ENCODE data around the gene HKDC1.
"Not testable (repeated sequence)": the region's sequence is repeated elsewhere in the genome, so short reads cannot be mapped to it uniquely, and the experiment has no call there.

Gene HKDC1

DNA sequence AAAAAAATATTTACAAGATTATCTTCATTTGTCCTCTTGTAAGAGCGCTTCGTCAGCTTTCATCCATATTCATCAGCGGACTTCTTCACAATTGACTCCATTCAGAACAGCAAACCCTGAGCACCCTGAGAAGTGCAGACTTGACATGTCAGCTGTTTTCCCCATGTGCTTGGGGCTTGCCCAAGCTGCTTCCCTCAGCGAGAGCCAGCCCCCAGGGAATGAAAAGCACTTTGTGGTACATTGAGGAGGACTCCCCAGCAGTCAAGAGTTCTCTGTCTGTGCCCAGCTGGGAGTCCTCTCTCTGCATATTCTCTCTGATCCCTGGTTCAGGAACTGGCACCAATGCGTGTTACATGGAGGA lies 22.7 kb downstream of the HKDC1 start:
- no peak for DNase-seq

- no peak for DNase-seq
Observed at GRCh38 chr10:69243817-69244216, 23.7 kb downstream of the HKDC1 start.

DNA sequence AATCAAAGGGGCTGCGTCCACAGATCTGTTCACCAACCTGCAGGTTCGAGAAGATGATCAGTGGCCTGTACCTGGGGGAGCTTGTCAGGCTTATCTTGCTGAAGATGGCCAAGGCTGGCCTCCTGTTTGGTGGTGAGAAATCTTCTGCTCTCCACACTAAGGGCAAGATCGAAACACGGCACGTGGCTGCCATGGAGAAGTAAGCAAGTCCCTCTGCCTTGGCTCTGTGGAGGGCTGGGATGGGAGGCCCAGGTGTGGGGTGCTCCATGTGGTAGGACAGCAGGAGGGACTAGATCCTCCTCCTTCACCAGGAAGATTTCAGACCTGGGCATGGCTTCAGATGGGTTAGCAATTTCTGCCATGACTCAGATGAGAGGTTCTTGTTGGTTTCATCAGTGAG lies 25.9 kb downstream of the HKDC1 start:
- no peak for DNase-seq

- DNase-seq: no peak
Observed at GRCh38 chr10:69246581-69247312, 26.6 kb downstream of the HKDC1 start.

DNA sequence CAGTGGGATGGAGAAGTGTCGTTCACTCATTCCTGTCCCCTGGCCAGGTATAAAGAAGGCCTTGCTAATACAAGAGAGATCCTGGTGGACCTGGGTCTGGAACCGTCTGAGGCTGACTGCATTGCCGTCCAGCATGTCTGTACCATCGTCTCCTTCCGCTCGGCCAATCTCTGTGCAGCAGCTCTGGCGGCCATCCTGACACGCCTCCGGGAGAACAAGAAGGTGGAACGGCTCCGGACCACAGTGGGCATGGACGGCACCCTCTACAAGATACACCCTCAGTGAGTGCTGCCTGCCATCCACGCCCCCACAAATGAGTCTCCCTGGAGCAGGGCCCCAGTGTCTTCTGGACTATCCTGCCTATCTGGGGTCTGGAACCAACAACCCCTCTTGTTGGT lies 27.2 kb downstream of the HKDC1 start:
- DNase-seq: no peak

- no peak for DNase-seq
Observed at GRCh38 chr10:69248117-69248730, 28.1 kb downstream of the HKDC1 start.

- DNase-seq: no peak
Observed at GRCh38 chr10:69250041-69250440, 29.9 kb downstream of the HKDC1 start.

DNA sequence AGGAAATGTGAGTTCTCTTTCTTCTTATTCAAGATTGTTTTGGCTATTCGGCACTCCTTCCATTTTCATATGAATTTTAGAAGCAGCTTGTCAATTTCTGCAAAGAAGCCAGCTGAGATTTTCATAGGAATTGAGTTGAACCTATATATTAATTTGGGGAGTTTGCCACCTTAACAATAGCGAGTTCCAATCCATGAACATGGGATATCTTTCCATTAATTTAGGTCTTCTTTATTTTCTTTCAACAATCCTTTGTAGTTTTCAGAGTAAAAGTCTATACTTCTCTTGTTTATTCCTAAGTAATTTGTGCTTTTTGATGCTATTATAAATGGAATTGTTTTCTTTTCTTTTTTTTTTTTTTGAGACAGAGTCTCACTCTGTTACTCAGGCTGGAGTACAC lies 31.3 kb downstream of the HKDC1 start:
- not testable (repeated sequence) for DNase-seq

DNA sequence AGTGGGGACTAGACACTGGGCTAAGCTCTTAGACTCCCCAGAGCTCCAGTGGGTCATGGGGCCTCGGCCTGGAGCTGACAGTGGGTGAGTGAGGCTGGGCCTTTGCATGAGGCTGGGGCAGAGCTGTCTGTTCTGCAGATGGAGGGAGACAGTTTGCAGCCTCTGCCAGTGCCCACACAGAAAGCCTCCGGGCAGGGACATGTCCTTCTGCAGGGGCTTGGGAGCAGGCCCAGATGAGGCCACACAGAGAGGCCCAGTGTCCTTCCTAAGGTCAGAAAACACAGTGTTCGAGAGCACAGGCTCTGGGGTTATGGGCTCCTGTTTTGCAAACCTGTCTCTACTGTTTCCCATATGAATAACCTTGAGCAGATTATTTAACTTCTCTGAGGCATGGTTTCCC lies 33.0 kb downstream of the HKDC1 start:
- no peak for DNase-seq

GRCh38 chr10:69254877-69255276 lies 34.7 kb downstream of the HKDC1 start:
- DNase-seq: no peak

GRCh38 chr10:69259547-69260243 lies 39.6 kb downstream of the HKDC1 start:
- DNase-seq: no peak

DNA sequence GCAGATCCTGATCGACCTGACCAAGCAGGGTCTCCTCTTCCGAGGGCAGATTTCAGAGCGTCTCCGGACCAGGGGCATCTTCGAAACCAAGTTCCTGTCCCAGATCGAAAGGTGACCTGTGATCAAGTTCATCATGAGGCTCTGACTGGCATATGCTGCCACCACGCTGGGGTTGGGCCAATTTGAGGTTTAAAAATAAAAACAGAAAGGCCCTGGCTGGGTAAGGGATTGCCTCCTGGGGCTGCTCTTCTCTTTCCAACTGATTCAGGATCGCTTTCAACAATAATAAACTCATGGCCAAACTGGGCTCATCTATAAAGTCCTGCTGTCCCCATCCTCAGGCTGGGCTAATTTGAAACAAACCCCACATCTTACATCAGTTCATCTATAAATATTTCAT lies 41.1 kb downstream of the HKDC1 start:
- DNase-seq: no peak

- no peak for DNase-seq
Observed at GRCh38 chr10:69262292-69262751, 42.2 kb downstream of the HKDC1 start.

DNA sequence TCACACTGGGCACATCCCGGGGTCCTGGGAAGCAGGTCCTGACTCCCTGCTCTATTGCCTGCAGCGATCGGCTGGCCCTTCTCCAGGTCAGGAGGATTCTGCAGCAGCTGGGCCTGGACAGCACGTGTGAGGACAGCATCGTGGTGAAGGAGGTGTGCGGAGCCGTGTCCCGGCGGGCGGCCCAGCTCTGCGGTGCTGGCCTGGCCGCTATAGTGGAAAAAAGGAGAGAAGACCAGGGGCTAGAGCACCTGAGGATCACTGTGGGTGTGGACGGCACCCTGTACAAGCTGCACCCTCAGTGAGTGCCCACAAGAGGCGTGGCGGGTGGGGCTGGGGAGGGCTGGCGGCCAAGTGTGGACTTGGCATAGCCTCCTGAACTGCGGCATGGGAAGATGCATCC lies 45.4 kb downstream of the HKDC1 start:
- DNase-seq: no peak

DNA sequence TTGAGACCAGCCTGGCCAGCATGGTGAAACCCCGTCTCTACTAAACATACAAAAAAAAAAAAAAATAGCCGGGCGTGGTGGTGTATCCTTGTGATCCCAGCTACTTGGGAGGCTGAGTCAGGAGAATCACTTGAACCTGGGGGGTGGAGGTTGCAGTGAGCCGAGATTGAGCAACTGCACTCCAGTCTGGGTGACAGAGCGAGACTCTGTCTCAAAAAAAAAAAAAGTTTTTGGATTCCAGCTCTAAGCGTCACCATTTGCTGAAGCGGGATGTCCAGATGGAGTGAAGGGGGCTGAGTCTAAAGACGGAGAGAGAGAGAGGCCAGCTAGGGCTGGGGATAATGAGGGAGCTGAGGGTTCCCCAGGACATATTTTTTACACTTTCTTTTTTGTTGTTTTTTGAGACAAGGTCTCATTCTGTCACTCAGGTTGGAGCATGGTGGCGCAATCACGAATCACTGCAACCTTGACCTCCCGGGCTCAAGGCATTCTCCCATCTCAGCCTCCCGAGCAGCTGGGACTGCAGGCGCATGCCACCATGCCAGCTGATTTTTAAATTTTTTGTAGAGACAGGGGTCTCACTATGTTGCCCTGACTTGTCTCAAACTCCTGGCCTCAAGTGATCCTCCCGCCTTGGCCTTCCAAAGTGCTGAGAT lies 48.8 kb downstream of the HKDC1 start:
- DNase-seq: no peak

DNA sequence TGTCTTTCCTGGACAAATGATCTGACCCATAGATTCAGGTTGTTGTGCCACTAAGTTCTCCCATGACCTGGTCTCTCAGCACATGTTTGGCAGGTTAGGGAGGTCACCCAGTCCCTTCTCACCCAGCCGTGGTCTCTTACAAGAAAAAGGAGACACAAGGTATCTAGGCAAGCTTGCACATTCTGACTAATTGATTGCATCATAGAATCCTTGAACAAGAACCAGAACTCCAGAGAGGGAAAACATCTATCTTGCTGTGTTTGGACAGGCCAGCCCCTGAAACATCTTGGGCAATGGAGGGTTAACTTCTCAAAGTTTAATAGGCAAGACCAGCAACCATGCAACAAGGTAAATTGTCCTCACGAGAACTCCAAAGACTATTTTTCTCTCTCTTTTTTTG lies 49.6 kb downstream of the HKDC1 start:
- DNase-seq: no peak

DNA sequence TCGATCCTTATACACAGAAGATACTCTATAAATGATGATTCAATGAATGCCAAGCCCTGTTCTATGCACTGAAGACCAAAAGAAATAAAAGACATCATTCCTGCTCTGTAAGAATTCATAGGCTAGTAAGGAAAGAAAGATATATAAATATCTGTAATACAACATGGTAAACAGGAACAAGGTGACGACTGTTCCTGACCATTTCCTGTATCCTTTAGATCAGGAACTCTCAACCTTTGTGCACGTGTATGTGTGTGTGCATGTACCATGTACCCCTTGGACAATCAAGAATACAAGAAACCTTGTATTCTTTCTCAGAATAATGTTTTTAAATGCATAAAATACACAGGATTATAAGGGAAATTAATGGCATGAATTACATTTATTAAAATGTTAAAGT lies 50.9 kb downstream of the HKDC1 start:
- DNase-seq: no peak

GRCh38 chr10:69272624-69273023 lies 52.5 kb downstream of the HKDC1 start:
- no peak for DNase-seq

DNA sequence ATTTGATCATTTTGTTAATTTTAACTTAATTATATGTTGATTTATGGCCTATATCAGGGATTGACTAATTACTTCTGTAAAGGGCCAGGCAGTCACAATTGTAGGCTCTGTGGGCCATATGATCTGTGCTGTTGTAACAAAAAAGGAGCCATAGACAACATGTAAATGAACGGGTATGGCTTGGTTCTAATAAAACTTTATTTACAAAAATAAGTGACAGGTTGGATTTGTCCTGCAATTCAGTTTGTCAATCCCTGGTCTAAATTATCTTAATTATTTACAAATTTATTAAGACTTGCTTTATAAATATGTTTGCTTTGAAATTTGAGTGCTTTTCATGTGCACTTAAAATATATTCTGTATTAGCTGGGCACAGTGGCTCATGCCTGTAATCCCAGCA lies 55.3 kb downstream of the HKDC1 start:
- no peak for DNase-seq

DNA sequence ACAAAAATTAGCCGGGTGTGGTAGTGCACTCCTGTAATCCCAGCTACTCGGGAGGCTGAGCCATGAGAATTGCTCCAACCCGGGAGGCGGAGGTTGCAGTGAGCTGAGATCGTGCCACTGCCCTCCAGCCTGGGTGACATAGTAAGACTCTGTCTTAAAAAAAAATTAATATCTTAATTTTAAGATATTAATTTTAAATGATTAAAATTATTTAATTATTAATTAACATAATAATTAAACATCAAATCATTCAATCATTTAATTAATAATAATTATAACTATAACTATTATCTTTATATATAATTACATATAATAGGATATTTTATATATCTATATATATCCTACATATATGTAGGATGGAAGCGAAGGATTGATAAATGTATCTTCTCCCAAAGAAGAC lies 56.4 kb downstream of the HKDC1 start:
- DNase-seq: no peak

DNA sequence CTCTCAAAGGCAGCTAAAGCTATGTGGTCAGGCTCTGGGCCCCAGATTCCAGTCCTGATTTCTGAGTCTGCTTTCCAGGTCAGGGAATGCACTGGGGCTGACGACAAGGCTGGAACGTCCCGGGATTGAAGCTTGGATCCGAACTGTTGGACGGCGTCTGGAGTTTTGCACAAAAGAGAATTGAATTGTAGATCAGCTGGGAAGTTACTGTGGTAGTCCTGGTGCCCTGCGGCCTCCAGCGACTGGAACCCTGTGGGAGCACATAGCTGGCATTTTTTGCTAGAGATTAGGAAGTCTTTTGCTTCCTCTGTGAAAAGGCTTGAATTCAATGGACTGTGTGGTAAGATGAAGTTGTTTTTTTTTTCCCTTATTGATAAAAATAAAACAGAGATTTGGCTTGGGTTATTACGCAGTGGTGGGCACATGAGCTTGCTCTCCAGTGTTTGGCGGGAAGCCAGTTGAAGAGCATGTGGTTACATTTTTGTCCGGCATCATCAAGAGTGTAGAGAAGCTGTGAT lies 58.4 kb downstream of the HKDC1 start, which contains the start of gene HK1:
Gene HK1 (plus strand): TSS at position 51 of the 518 bp plus-strand sequence.
- DNase-seq: no peak

- DNase-seq: no peak
Observed at GRCh38 chr10:69279110-69279509, 59.0 kb downstream of the HKDC1 start.
